Liver (tissue), 9 donors: Measurements from ENCODE around the gene VENTX. TPM values are rescaled to one million over a fixed set of nuclear protein-coding genes. Genes with fewer than 3 reads are reported as not detected.

ENCODE experiments used
- DNase-seq: peaks from one replicate; pipeline ENCODE4 v3.0.0-alpha.2; 2017; ENCODE audit warnings: low spot score
- H3K27ac ChIP-seq, 2 donors: one replicate each; pipeline ENCODE4 v1.7.0; 2013; ENCODE audit warnings: inconsistent platforms in 2 of 2, low read length in 2 of 2, control low read depth in 1 of 2, low read depth in 1 of 2, mild to moderate bottlenecking in 1 of 2
- H3K27me3 ChIP-seq, 4 donors: one replicate each; pipeline versions ENCODE4 v1.6.1 to v1.7.0; 2013; ENCODE audit warnings: low read length in 3 of 4, inconsistent platforms in 1 of 4, mild to moderate bottlenecking in 1 of 4, moderate library complexity in 1 of 4; ENCODE audit not compliant: control insufficient read depth in 4 of 4, insufficient read depth in 4 of 4
- H3K36me3 ChIP-seq, 4 donors: one replicate each; pipeline versions ENCODE4 v1.6.1 to v1.7.0; 2013; ENCODE audit warnings: low read length in 3 of 4, mild to moderate bottlenecking in 3 of 4, low read depth in 1 of 4, moderate library complexity in 1 of 4; ENCODE audit not compliant: control insufficient read depth in 4 of 4, insufficient read depth in 3 of 4
- H3K4me1 ChIP-seq, 4 donors: one replicate each; pipeline versions ENCODE4 v1.6.1 to v1.7.0; 2013; ENCODE audit warnings: low read length in 3 of 4, mild to moderate bottlenecking in 3 of 4, moderate library complexity in 1 of 4; ENCODE audit not compliant: control insufficient read depth in 4 of 4, insufficient read depth in 4 of 4
- H3K4me3 ChIP-seq, 3 donors: one replicate each; pipeline versions ENCODE4 v1.6.1 to v1.7.0; 2013; ENCODE audit warnings: low read length in 3 of 3, control low read depth in 1 of 3, low read depth in 1 of 3, mild to moderate bottlenecking in 1 of 3
- H3K9ac ChIP-seq, 2 donors: one replicate each; pipeline ENCODE4 v1.7.0; 2013; ENCODE audit warnings: low read length in 2 of 2, mild to moderate bottlenecking in 2 of 2, moderate library complexity in 2 of 2, control low read depth in 1 of 2, low read depth in 1 of 2
- H3K9me3 ChIP-seq, 4 donors: one replicate each; pipeline versions ENCODE4 v1.6.1 to v1.7.0; 2013; ENCODE audit warnings: low read length in 3 of 4; ENCODE audit not compliant: control insufficient read depth in 4 of 4
- ATF3 ChIP-seq: IDR thresholded peaks from 2 replicates; pipeline ENCODE4 v1.6.1; 2016; ENCODE audit warnings: antibody characterized with exemption
- EGR1 ChIP-seq, 2 donors: IDR thresholded peaks; 2 replicates each; pipeline ENCODE4 v1.6.1; 2016 to 2018; ENCODE audit warnings: antibody characterized with exemption in 2 of 2, low read depth in 2 of 2
- FOXA1 ChIP-seq: IDR thresholded peaks from 2 replicates; pipeline ENCODE4 v1.6.1; 2016; ENCODE audit warnings: antibody characterized with exemption
- GABPA ChIP-seq, 2 donors: IDR thresholded peaks in 1 of 2; conservative IDR thresholded peaks in 1 of 2; 2 replicates each; pipeline ENCODE4 v1.6.1; 2016; ENCODE audit warnings: antibody characterized with exemption in 2 of 2, mild to moderate bottlenecking in 1 of 2, moderate library complexity in 1 of 2
- HNF4A ChIP-seq, 2 donors: conservative IDR thresholded peaks; 2 replicates each; pipeline ENCODE4 v1.6.1; 2016; ENCODE audit warnings: antibody characterized with exemption in 2 of 2, mild to moderate bottlenecking in 2 of 2
- HNF4G ChIP-seq: IDR thresholded peaks from 2 replicates; pipeline ENCODE4 v1.6.1; 2016; ENCODE audit warnings: antibody characterized with exemption
- JUND ChIP-seq, 2 donors: IDR thresholded peaks; 2 replicates each; pipeline ENCODE4 v1.6.1; 2016; ENCODE audit warnings: antibody characterized with exemption in 2 of 2
- MAX ChIP-seq: IDR thresholded peaks from 2 replicates; pipeline ENCODE4 v1.6.1; 2016; ENCODE audit warnings: antibody characterized with exemption
- NR2F2 ChIP-seq: IDR thresholded peaks from 2 replicates; pipeline ENCODE4 v1.6.1; 2016; ENCODE audit warnings: antibody characterized with exemption
- RAD21 ChIP-seq, 2 donors: IDR thresholded peaks; 2 replicates each; pipeline ENCODE4 v1.6.1; 2016; ENCODE audit warnings: antibody characterized with exemption in 2 of 2, mild to moderate bottlenecking in 2 of 2
- REST ChIP-seq: IDR thresholded peaks from 2 replicates; pipeline ENCODE4 v1.6.1; 2016; ENCODE audit warnings: antibody characterized with exemption, mild to moderate bottlenecking
- RXRA ChIP-seq, 2 donors: IDR thresholded peaks; 2 replicates each; pipeline ENCODE4 v1.6.1; 2017 to 2018; ENCODE audit warnings: antibody characterized with exemption in 2 of 2, mild to moderate bottlenecking in 1 of 2
- SP1 ChIP-seq: IDR thresholded peaks from 2 replicates; pipeline ENCODE4 v1.6.1; 2018; ENCODE audit warnings: antibody characterized with exemption, mild to moderate bottlenecking
- TAF1 ChIP-seq: conservative IDR thresholded peaks from 2 replicates; pipeline ENCODE4 v1.6.1; 2016; ENCODE audit warnings: antibody characterized with exemption, mild to moderate bottlenecking
- YY1 ChIP-seq: IDR thresholded peaks from 2 replicates; pipeline ENCODE4 v1.6.1; 2016; ENCODE audit warnings: antibody characterized with exemption, mild to moderate bottlenecking
- WGBS: extraction: QIAGEN DNeasy Blood & Tissue Kit; methylation state at CpG from one replicate; pipeline ENCODE4 v1.1.7; 2013; 5-methylcytosine and 5-hydroxymethylcytosine counted together
- polyA plus RNA-seq, 2 donors: library from polyadenylated mRNA; stranded (reverse) in 1 of 2; unstranded in 1 of 2; fragments of 200-250 nt in 1 of 2; fragments of >200 nt in 1 of 2; fragmentation: Nextera tagmentation in 1 of 2; extraction: Ambion mirVana in 1 of 2; gene quantifications; one replicate each; pipeline versions ENCODE4 v1.2.1 to v1.2.3, GENCODE V29; 2013 to 2015
- total RNA-seq, 2 donors: library from RNA; depleted of rRNA; stranded (reverse); fragments of >200 nt; gene quantifications; one replicate each; pipeline ENCODE4 v1.2.3, GENCODE V29; 2014
- TF ChIP-seq, protein P1 (sequence below): IDR thresholded peaks from 2 replicates; pipeline ENCODE4 v1.6.1; 2016; ENCODE audit warnings: antibody characterized with exemption
- donor health status: healthy.
- donor health status: healthy.
- donor health status: healthy.
- donor health status: healthy.
- donor health status: healthy.

The VENTX gene
- total and polyA plus RNA-seq, 4 donors = 0.05 to 0.25 (median 0.09) TPM

DNA sequence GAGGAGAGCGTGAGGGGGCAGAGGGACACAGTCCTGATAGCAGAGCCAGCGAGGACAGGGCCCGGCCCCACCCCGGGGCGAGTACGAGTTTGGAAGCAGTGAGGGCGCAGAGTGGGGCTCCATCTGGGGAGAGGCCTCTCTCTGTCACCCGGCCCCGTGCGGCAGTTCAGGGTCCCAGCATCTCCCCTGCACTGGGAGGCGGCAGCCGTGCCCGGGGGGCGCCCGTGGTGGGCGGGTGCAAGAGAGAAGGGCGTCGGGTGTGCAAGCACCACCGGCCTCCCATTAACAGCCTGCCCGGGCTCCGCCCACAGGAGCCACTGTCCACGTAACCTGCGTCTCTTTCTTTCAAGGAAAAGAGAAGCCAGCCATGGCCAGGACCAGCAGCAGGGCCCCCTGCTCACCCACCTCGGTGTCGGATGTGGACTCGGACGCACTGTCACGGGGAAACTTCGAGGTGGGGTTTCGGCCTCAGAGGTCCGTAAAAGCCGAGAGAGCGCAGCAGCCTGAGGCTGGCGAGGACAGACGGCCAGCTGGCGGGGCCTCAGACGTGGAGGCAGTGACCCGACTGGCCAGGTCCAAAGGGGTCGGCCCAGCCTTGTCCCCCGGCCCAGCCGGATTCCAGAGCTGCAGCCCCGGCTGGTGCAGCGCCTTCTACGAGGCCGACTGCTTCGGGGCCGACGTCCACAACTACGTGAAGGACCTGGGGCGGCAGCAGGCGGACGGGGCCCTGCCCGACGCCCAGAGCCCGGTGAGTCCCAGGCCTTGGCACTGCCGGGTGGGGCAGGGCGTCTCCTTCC, 36.3 kb upstream of the VENTX start:
- WGBS = 88% methylated on average over 57 of the region's 57 CpGs
- H3K9ac ChIP-seq = no peak overlapping the region
- TF ChIP-seq EGR1 (IDR thresholded peaks at IDR 0.05; ENCODE audit: low read depth in 2 of 2) (no peak), MAX (no peak), ATF3 (no peak), HNF4G (no peak), HNF4A (conservative IDR thresholded peaks at IDR 0.05) (no peak), GABPA (IDR thresholded peaks at IDR 0.05 in 1 of 2, conservative IDR thresholded peaks at IDR 0.05 in 1 of 2) (no peak), RAD21 (IDR thresholded peaks at IDR 0.05) (no peak), REST (no peak), TAF1 (no peak), SP1 (no peak), NR2F2 (no peak), FOXA1 (no peak), YY1 (no peak)
- TF ChIP-seq, protein P1, sequence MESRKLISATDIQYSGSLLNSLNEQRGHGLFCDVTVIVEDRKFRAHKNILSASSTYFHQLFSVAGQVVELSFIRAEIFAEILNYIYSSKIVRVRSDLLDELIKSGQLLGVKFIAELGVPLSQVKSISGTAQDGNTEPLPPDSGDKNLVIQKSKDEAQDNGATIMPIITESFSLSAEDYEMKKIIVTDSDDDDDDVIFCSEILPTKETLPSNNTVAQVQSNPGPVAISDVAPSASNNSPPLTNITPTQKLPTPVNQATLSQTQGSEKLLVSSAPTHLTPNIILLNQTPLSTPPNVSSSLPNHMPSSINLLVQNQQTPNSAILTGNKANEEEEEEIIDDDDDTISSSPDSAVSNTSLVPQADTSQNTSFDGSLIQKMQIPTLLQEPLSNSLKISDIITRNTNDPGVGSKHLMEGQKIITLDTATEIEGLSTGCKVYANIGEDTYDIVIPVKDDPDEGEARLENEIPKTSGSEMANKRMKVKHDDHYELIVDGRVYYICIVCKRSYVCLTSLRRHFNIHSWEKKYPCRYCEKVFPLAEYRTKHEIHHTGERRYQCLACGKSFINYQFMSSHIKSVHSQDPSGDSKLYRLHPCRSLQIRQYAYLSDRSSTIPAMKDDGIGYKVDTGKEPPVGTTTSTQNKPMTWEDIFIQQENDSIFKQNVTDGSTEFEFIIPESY = no peak
- H3K27ac ChIP-seq = no peak overlapping the region
- H3K4me1 ChIP-seq = no peaks in the 10 kb centered on the region
- H3K4me3 ChIP-seq = no peak overlapping the region
- H3K27me3 ChIP-seq = no peaks in the 10 kb centered on the region
- peaks cover 0 to 19% (median 0%) of the 10 kb centered on the region in 4 donors for H3K36me3 ChIP-seq
- no peaks in the 10 kb centered on the region for H3K9me3 ChIP-seq
- no peak for DNase-seq

GRCh38 chr10:133201948-133202725, 35.5 kb upstream of the VENTX start:
- Histone ChIP-seq H3K27ac (no peak overlapping the region), H3K4me1 (no peaks in the 10 kb centered on the region), H3K4me3 (no peak overlapping the region), H3K9ac (no peak overlapping the region), H3K27me3 (no peaks in the 10 kb centered on the region), H3K9me3 (no peaks in the 10 kb centered on the region), H3K36me3 (peaks cover 0 to 19% (median 0%) of the 10 kb centered on the region in 4 donors)
- no peak for DNase-seq
- WGBS = 81% methylated on average over 29 of the region's 29 CpGs
- no peak for TF ChIP-seq EGR1 (IDR thresholded peaks at IDR 0.05; ENCODE audit: low read depth in 2 of 2)
- no peak for TF ChIP-seq REST
- TF ChIP-seq YY1 = no peak
- no peak for TF ChIP-seq RXRA (IDR thresholded peaks at IDR 0.05)
- TF ChIP-seq, protein P1 = no peak
- no peak for TF ChIP-seq JUND (IDR thresholded peaks at IDR 0.05)
- no peak for TF ChIP-seq GABPA (IDR thresholded peaks at IDR 0.05 in 1 of 2, conservative IDR thresholded peaks at IDR 0.05 in 1 of 2)
- no peak for TF ChIP-seq NR2F2
- no peak for TF ChIP-seq MAX
- TF ChIP-seq HNF4A (conservative IDR thresholded peaks at IDR 0.05) = no peak
- no peak for TF ChIP-seq FOXA1
- TF ChIP-seq ATF3 = no peak
